D721Med (cell line): Measurements from ENCODE around the gene TGFB1.

Source experiments
- DNase-seq: peaks from one replicate; pipeline ENCODE4 v3.0.0; 2011; ENCODE audit warnings: low spot score; ENCODE audit not compliant: insufficient read length
- FAIRE-seq: peaks from 2 replicates; lab custom pipeline; 2011; peaks lifted over from hg19 to GRCh38; lab: Jason Lieb, UNC
- CTCF ChIP-seq: IDR thresholded peaks from 2 replicates; pipeline ENCODE4 v1.5.1; 2012; ENCODE audit warnings: mild to moderate bottlenecking, control low read depth; ENCODE audit not compliant: insufficient read depth; ENCODE audit errors: missing control alignments

Gene TGFB1

GRCh38 chr19:41322451-41322850 is 31.3 kb downstream of the TGFB1 start:
- no peak for TF ChIP-seq CTCF
- no peak for FAIRE-seq

GRCh38 chr19:41321600-41322270 is 32.0 kb downstream of the TGFB1 start:
- FAIRE-seq (no peak), DNase-seq (no peak)
- peak; percentile 30 for TF ChIP-seq CTCF

More at GRCh38 chr19:41322451-41322850, 31.3 kb downstream of the TGFB1 start:
- DNase-seq: no peak

GRCh38 chr19:41321204-41321599 is 32.5 kb downstream of the TGFB1 start:
- FAIRE-seq (no peak), DNase-seq (no peak)
- no peak for TF ChIP-seq CTCF

- FAIRE-seq (no peak), DNase-seq (no peak)
Measured at GRCh38 chr19:41320568-41320967, 33.2 kb downstream of the TGFB1 start.

GRCh38 chr19:41320185-41320518 is 33.6 kb downstream of the TGFB1 start:
- DNase-seq (no peak), FAIRE-seq (no peak)
- no peak for TF ChIP-seq CTCF

More at GRCh38 chr19:41320568-41320967, 33.2 kb downstream of the TGFB1 start:
- TF ChIP-seq CTCF: no peak

GRCh38 chr19:41319500-41320184 is 34.1 kb downstream of the TGFB1 start:
- TF ChIP-seq CTCF: no peak
- DNase-seq (no peak), FAIRE-seq (no peak)
